Rectal smooth muscle tissue (tissue), 1 donor: ENCODE measurements around the gene GABRA4.

Experiments used
- H3K27ac ChIP-seq: one replicate; pipeline ENCODE4 v1.7.0; 2013; ENCODE audit warnings: low read depth, low read length, inconsistent platforms
- H3K27me3 ChIP-seq: one replicate; pipeline ENCODE4 v1.7.0; 2013; ENCODE audit warnings: low read length; ENCODE audit not compliant: control insufficient read depth, insufficient read depth
- H3K36me3 ChIP-seq: one replicate; pipeline ENCODE4 v1.7.0; 2013; ENCODE audit warnings: low read length; ENCODE audit not compliant: control insufficient read depth, insufficient read depth
- H3K4me1 ChIP-seq: one replicate; pipeline ENCODE4 v1.7.0; 2013; ENCODE audit warnings: low read length; ENCODE audit not compliant: control insufficient read depth, insufficient read depth
- H3K4me3 ChIP-seq: one replicate; pipeline ENCODE4 v1.7.0; 2013; ENCODE audit warnings: low read length
- H3K9ac ChIP-seq: one replicate; pipeline ENCODE4 v1.7.0; 2013; ENCODE audit warnings: low read length

Gene GABRA4

GRCh38 chr4:46900082-46900481 is 93.3 kb downstream of the GABRA4 start:
- Histone ChIP-seq H3K27ac (no peak overlapping the region), H3K36me3 (no peaks in the 10 kb centered on the region), H3K9ac (no peak overlapping the region), H3K27me3 (no peaks in the 10 kb centered on the region), H3K4me1 (no peaks in the 10 kb centered on the region), H3K4me3 (no peak overlapping the region)

DNA sequence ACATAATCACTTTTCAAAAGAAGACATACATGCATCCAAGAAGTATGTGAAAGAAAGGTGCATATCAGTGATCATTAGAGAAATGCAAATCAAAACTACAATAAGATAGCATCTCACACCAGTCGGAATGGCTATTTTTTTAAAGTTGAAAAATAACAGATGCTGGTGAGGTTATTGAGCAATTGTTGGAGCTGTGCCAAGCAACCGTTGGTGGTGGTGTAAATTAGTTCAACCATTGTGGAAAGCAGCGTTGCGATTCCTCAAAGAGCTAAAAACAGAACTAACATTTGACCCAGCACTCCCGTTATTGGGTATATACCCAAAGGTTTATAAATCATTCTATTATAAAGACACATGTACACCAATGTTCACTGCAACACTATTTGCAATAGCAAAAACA is 98.6 kb downstream of the GABRA4 start:
- no peaks in the 10 kb centered on the region for H3K27me3 ChIP-seq
- no peak overlapping the region for H3K9ac ChIP-seq
- H3K36me3 ChIP-seq = no peaks in the 10 kb centered on the region
- H3K4me1 ChIP-seq = no peaks in the 10 kb centered on the region
- no peak overlapping the region for H3K27ac ChIP-seq
- no peak overlapping the region for H3K4me3 ChIP-seq

- no peak overlapping the region for H3K9ac ChIP-seq
- H3K27me3 ChIP-seq = no peaks in the 10 kb centered on the region
- H3K27ac ChIP-seq = no peak overlapping the region
- H3K4me1 ChIP-seq = no peaks in the 10 kb centered on the region
- H3K4me3 ChIP-seq = no peak overlapping the region
- H3K36me3 ChIP-seq = no peaks in the 10 kb centered on the region
These were observed 103.3 kb downstream of the GABRA4 start for GRCh38 chr4:46890056-46890455.

DNA sequence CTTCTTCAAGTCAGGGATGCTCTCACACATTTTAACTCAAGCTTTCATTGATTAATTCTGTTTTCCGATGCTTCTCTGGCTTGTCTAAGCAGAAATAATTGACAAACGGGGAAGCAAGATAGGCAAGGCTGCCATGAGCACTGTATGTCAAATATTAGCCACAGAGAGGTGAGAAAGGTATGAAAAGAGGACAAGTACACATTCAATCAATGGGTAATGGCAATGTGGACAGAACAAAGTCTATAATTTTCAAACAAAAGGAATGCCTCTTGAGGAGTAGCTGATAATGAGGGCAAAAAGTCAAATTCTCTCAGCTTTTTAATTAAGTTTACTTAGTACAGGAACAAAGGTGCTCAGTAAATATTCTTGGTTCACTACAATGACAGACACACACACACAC is 104.0 kb downstream of the GABRA4 start:
- Histone ChIP-seq H3K9ac (no peak overlapping the region), H3K4me1 (no peaks in the 10 kb centered on the region), H3K36me3 (no peaks in the 10 kb centered on the region), H3K27ac (no peak overlapping the region), H3K4me3 (no peak overlapping the region), H3K27me3 (no peaks in the 10 kb centered on the region)

- H3K27ac ChIP-seq = no peak overlapping the region
These were observed 106.7 kb downstream of the GABRA4 start for GRCh38 chr4:46886711-46887110.

DNA sequence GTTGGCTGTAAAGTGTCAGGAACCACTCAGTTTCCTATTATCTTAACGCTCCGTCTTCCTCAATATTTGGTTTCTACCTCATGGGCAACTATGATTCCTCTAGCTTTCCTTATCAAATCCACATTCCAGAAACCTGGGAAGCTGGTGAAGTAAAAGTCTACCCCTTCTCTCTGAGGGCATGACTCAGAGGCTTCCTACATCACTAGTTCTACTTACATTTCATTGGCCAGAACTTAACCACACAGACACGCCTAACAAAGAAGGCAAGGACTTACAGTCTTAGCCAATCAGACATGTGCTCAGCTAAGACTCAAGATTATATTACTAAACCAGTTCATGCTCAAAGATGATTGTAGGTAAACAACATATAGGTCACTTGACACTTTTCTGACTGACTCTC is 114.7 kb downstream of the GABRA4 start:
- Histone ChIP-seq H3K36me3 (no peaks in the 10 kb centered on the region), H3K9ac (no peak overlapping the region), H3K27ac (no peak overlapping the region), H3K4me3 (no peak overlapping the region), H3K4me1 (no peaks in the 10 kb centered on the region), H3K27me3 (no peaks in the 10 kb centered on the region)

More at GRCh38 chr4:46886711-46887110, 106.7 kb downstream of the GABRA4 start:
- no peaks in the 10 kb centered on the region for H3K36me3 ChIP-seq
- H3K9ac ChIP-seq = no peak overlapping the region
- no peaks in the 10 kb centered on the region for H3K4me1 ChIP-seq
- H3K4me3 ChIP-seq = no peak overlapping the region
- H3K27me3 ChIP-seq = no peaks in the 10 kb centered on the region

GRCh38 chr4:46874811-46875210 is 118.6 kb downstream of the GABRA4 start:
- H3K9ac ChIP-seq = no peak overlapping the region

DNA sequence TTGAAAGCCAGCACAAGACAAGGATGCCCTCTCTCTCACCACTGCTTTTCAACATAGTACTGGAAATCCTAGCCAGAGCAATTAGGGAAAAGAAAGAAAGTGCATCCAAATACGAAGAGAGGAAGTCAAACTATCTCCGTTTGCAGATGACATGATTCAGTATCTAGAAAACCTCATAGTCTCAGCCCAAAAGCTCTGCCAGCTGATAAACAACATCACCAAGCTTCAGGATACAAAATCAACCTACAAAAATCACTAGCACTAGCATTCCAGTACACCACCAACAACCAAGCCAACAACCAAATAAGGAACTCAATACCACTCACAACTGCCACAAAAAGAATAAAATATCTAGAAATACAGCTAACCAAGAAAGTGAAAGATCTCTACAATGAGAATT is 123.0 kb downstream of the GABRA4 start:
- Histone ChIP-seq H3K4me1 (no peaks in the 10 kb centered on the region), H3K27me3 (no peaks in the 10 kb centered on the region), H3K27ac (no peak overlapping the region), H3K9ac (no peak overlapping the region), H3K36me3 (no peaks in the 10 kb centered on the region), H3K4me3 (no peak overlapping the region)

More at GRCh38 chr4:46874811-46875210, 118.6 kb downstream of the GABRA4 start:
- H3K27ac ChIP-seq = no peak overlapping the region
- H3K4me3 ChIP-seq = no peak overlapping the region
- H3K27me3 ChIP-seq = no peaks in the 10 kb centered on the region
- no peaks in the 10 kb centered on the region for H3K36me3 ChIP-seq
- H3K4me1 ChIP-seq = no peaks in the 10 kb centered on the region
